ENCODE results near the gene NEK8.
A peak's percentile ranks its signal among the peaks of the same experiment; 100 is the strongest.

DNA sequence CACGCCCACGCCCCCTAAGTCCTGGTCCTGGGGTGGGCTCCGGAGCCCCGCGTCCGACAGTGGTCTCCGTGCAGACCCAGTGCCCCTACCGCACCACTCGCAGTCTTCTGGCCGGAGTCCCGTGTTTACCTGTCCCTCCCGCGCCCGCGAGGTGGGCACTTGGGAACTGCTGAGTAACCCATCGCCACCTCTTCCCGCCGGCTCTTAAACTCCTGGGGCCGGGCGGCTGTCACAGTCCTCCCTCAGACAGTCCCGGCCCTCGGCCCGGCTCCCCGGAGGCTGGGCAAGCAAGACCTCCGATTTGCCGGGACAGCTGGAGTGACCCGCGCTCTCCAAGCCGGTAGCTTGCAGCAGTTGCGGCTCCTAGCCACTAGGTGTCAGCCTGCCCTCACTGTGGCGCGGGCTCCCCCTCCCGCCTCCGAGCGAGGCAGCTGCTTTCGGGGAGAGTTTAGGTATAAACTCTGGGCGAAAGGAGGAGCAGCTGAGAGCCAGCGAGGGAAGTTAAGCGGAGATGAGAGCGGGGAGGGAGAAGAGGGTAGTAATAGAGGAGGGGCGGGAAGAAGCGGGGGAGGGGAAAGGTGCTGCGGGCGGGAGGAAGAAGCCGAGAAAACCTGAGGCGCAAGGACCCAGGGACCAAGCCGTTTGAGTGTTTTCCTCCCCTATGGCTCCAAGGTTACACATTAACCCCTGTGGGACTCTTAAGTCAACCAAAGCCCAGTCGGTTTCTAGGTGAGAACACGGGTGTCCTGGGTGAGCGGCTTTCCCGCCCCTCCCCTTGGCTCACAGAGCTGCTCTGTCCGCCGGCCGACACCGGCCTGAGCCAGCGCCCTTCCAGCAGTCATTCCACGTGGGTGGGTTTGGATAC lies 1.7 kb upstream of the NEK8 start:
- TF ChIP-seq CTCF (IDR thresholded peaks at IDR 0.05; ENCODE audit: insufficient read depth, low read length, poor library complexity, severe bottlenecking) (peak; percentile 98), EZH2phosphoT487 (conservative IDR thresholded peaks at IDR 0.05; ENCODE audit: low read length) (no peak)

All from SU-DHL-6 (cell line).